GM15510 (cell line): ENCODE results near the gene GALNT18.
"Not testable (repeated sequence)": the region's sequence is repeated elsewhere in the genome, so short reads cannot be mapped to it uniquely, and the experiment has no call there.

Experiments
- POLR2A ChIP-seq: IDR thresholded peaks from 3 replicates; pipeline ENCODE4 v1.6.1; 2011; ENCODE audit warnings: borderline replicate concordance; ENCODE audit not compliant: insufficient read length; ENCODE audit errors: extremely low read depth

The GALNT18 gene

GRCh38 chr11:11381471-11382105 lies 240.2 kb downstream of the GALNT18 start:
- no peak for TF ChIP-seq POLR2A

DNA sequence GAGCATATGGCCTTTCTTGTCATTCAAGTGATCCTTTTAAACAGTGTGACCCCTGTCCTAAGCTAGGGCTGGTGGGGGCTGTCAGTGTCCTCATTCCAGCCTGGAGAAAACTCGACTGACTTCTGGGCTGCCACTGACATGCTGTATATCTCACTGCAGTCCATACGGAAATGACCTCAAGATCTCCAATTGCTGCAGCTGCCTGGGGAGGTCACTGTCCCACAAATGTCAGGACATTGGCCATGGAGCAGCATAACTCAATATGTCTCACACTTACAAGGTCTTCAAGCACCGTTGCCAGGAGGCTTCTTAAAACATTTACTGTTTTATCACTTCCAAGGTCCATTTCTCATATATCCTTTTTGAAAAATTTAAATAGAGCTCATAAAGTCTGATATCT lies 240.9 kb downstream of the GALNT18 start:
- no peak for TF ChIP-seq POLR2A

DNA sequence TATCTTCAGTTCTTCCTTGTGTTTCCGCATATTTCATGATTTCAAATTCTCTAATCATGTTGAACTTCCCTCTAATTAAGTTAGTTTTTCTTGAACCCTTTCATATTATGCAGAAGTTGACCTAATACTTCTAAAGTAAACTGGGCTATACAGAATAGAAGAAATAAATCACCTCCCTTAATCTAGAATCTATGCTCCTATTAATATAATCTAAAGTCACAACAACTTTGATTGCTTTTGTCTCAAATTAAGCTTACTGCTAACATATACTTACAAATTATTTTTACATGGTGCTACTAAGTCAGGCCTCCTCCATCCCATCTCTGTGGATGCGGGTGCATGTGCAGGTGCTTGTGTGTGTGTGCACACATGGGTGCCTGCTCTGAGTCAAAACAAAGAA lies 241.5 kb downstream of the GALNT18 start:
- no peak for TF ChIP-seq POLR2A

DNA sequence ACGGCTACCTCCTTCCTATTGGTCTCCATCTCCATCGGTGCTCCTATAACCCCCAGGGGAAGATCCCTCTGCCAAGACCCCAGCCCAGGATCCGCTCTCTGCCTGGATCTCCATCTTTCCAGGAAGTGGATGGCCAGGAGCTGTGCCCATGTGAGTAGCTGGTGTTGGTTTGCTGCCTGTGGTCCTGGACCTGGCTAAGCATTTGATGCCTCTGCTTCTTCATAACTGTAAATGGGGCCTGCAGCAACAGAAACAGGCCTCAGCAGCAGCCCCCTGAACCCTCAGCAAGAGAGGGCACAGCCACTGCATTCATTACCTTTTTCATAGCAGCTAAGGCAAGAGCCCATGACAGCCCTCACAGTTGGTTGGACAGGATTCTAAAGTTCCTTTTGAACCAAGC lies 242.1 kb downstream of the GALNT18 start:
- TF ChIP-seq POLR2A, result no peak

GRCh38 chr11:11378184-11378940 lies 243.4 kb downstream of the GALNT18 start:
- no peak for TF ChIP-seq POLR2A

- no peak for TF ChIP-seq POLR2A
Measured at GRCh38 chr11:11374358-11375148, 247.3 kb downstream of the GALNT18 start.

- no peak for TF ChIP-seq POLR2A
Measured at GRCh38 chr11:11373934-11374333, 247.9 kb downstream of the GALNT18 start.

GRCh38 chr11:11372461-11372860 lies 249.3 kb downstream of the GALNT18 start:
- TF ChIP-seq POLR2A, result no peak

DNA sequence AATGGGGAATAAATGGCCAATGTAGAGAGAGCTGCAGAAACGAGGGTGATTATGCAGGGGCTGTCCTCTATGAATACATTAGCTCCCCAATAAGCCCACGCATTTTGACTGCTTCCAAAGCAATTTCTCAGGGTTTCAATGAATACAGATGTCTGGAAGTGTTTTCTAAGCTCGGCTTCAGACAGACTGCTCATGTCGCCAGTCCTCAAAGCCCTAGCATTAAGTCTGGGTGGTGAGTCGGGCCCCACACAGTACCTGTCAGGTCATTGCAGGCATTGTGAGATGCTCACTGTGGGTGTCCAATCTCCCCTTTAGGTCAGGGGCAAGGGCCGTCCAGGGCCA lies 250.9 kb downstream of the GALNT18 start:
- TF ChIP-seq POLR2A, result no peak

- no peak for TF ChIP-seq POLR2A
Measured at GRCh38 chr11:11370255-11370961, 251.4 kb downstream of the GALNT18 start.

DNA sequence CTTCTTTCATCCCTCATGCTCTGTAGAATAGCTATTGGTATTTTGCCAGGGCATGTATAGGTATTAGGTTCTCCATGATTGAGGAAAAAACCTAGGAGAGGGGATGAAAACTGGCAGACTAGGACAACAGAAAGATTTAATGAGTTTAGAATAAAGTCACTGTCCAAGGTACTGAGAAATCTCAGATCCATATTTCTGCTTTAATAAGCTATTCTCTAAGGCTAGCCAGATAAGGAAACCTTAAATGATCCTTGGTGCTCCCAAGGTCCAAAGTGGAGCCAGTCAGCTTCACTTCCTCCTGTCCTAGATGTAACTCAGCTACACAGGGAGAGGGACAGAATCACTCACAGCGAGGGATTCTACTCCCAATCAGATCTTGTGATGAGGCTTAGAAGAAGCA lies 255.0 kb downstream of the GALNT18 start:
- TF ChIP-seq POLR2A, result no peak

DNA sequence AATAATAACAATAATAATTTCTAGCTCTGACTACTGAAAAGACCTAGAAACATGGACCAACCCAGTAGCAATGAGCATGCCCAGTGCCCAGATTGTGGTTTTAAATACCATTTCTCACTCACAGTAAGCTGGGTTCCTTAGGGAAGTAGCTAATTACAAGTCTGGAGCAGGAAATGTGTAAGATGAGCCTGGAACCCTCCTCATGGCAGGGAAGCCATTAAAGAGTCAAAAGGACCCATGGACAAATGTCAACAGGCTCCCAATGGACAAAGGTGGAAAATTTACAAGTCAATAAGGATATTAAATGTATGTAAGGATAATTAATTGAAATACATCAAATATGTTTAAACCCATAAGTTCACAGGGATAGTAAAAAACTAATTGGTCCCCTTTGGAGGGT lies 258.1 kb downstream of the GALNT18 start:
- TF ChIP-seq POLR2A, result no peak

- TF ChIP-seq POLR2A, result no peak
Measured at GRCh38 chr11:11359611-11360010, 262.2 kb downstream of the GALNT18 start.

DNA sequence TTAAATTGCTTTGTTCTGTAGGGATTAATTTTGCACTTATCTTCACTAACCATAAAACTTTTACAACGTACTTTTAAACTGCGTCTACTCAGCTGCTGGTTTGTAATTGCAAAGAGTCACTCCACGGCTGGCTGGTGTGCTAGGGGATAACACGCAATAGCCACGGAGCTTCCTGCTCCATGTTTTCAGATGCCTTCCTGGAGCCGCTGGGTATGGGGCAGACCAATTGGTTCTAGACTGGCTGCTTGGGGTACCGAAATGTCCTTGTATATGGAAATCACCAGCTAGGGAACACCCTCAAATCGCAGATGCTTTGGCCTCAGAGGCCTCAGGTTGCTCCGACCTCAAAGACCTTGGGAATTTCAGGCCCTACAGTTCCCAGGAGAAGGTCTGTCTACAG lies 265.0 kb downstream of the GALNT18 start:
- no peak for TF ChIP-seq POLR2A

- not testable (repeated sequence) for TF ChIP-seq POLR2A
Measured at GRCh38 chr11:11352878-11353277, 268.9 kb downstream of the GALNT18 start, which contains the start of gene CSNK2A3. Gene CSNK2A3 (minus strand): TSS chr11:11353250. CDS start chr11:11353119, 131 bp downstream.
